H1 (cell line): ENCODE results near the gene SLC30A2. TPM values are rescaled to one million over a fixed set of nuclear protein-coding genes. Genes with fewer than 3 reads are reported as not detected.

Experiments
- BACH1 ChIP-seq: IDR thresholded peaks from 2 replicates; pipeline ENCODE4 v1.6.1; 2012; ENCODE audit warnings: low read length, improper control_type of control experiment
- CBX8 ChIP-seq: fragments of 300-800, 300-1000 bp; sonication (generic); IDR thresholded peaks from 2 replicates; pipeline ENCODE4 v1.7.1; 2016; ENCODE audit warnings: low read depth, low read length, borderline replicate concordance
- MAFK ChIP-seq: IDR thresholded peaks from 2 replicates; pipeline ENCODE4 v1.6.1; 2012; ENCODE audit warnings: low read depth, mild to moderate bottlenecking, improper control_type of control experiment, low read length
- NANOG ChIP-seq: IDR thresholded peaks from 2 replicates; pipeline ENCODE4 v1.6.1; 2011; ENCODE audit warnings: low read length, low read depth, mild to moderate bottlenecking, inconsistent platforms; ENCODE audit not compliant: insufficient read depth, poor library complexity, severe bottlenecking
- RBBP5 ChIP-seq: IDR thresholded peaks from 2 replicates; pipeline ENCODE4 v1.7.1; 2012; ENCODE audit warnings: low read depth, mild to moderate bottlenecking, inconsistent platforms, low read length, moderate library complexity, borderline replicate concordance
- SIX5 ChIP-seq: IDR thresholded peaks from 2 replicates; pipeline ENCODE4 v1.6.1; 2011; ENCODE audit warnings: mild to moderate bottlenecking, low read depth, low read length
- SP1 ChIP-seq: IDR thresholded peaks from 2 replicates; pipeline ENCODE4 v1.6.1; 2011; ENCODE audit warnings: low read depth, low read length
- SUZ12 ChIP-seq: fragments of 200-600 bp; sonication (generic); IDR thresholded peaks from 2 replicates; pipeline ENCODE4 v1.6.1; 2012; ENCODE audit warnings: mild to moderate bottlenecking, inconsistent platforms, low read length, moderate library complexity, mixed read lengths
- TAF7 ChIP-seq: optimal IDR thresholded peaks from 2 replicates; pipeline ENCODE3; 2011; ENCODE audit warnings: low read depth, mild to moderate bottlenecking, inconsistent platforms, low read length, moderate library complexity, borderline replicate concordance
- TBP ChIP-seq: IDR thresholded peaks from 2 replicates; pipeline ENCODE4 v1.6.1; 2011; ENCODE audit warnings: low read depth, low read length, improper control_type of control experiment
- TCF12 ChIP-seq: IDR thresholded peaks from 2 replicates; pipeline ENCODE4 v1.6.1; 2011; ENCODE audit warnings: low read depth, mild to moderate bottlenecking, low read length
- polyA plus RNA-seq, 7 experiments: library from polyadenylated mRNA; depleted of rRNA in 3 of 7; stranded (reverse) in 5 of 7; unstranded in 2 of 7; fragments of >200 nt in 5 of 7; fragments of 200-250 nt in 2 of 7; gene quantifications; 1 replicate in 5 of 7; 2 replicates in 1 of 7; 4 replicates in 1 of 7; pipeline versions ENCODE4 v1.2.1 to v1.2.3, GENCODE V29; 2011 to 2013; ENCODE audit warnings: missing spikeins in 2 of 7, mixed read lengths in 2 of 7
- total RNA-seq: library from RNA; stranded (reverse); fragmentation: NEBNext Ultra II Directional; extraction: Animal tissue kit (Norgen Biotek cat#: 25700); gene quantifications from 2 replicates; pipeline ENCODE4 v1.2.1, GENCODE V29; 2021
- TF ChIP-seq, protein P1 (sequence below): fragments of 300-600 bp; sonication (generic); IDR thresholded peaks from 2 replicates; pipeline ENCODE4 v1.7.1; 2012; ENCODE audit warnings: low read length, moderate library complexity, mild to moderate bottlenecking, inconsistent platforms; ENCODE audit not compliant: insufficient replicate concordance

Gene SLC30A2
- total and polyA plus RNA-seq, 2 of the 8 experiments (the other 6 are each of a cell fraction or from before 2014, with no cell fraction given): 0.19 to 0.76 TPM

DNA sequence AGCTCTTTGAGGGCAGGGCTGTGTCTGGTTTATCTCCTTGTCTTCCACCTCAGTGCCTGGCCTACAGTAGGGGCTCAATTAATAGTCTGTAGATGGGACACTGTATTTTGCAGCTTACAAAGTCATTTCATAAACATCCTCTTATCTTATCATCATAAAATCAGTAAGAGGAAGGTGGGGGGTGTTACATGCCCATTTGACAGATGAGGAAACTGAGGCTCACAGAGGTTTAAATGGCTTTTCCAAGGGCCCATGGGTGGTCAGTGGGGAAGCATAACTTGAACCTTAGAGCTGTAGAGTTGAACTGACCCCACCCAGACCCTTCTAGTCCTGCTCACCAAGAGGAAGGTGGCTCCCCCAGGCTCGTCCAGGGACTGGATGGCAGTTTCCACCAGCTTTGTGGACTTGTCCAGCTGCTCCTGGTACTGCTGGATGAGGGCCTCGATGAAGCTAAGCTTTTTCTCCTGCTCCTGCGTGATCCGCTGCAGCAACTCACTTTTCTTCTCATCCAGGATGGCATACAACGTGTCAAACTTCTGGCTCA lies 12.2 kb upstream of the SLC30A2 start (continued):
- TF ChIP-seq, protein P1, sequence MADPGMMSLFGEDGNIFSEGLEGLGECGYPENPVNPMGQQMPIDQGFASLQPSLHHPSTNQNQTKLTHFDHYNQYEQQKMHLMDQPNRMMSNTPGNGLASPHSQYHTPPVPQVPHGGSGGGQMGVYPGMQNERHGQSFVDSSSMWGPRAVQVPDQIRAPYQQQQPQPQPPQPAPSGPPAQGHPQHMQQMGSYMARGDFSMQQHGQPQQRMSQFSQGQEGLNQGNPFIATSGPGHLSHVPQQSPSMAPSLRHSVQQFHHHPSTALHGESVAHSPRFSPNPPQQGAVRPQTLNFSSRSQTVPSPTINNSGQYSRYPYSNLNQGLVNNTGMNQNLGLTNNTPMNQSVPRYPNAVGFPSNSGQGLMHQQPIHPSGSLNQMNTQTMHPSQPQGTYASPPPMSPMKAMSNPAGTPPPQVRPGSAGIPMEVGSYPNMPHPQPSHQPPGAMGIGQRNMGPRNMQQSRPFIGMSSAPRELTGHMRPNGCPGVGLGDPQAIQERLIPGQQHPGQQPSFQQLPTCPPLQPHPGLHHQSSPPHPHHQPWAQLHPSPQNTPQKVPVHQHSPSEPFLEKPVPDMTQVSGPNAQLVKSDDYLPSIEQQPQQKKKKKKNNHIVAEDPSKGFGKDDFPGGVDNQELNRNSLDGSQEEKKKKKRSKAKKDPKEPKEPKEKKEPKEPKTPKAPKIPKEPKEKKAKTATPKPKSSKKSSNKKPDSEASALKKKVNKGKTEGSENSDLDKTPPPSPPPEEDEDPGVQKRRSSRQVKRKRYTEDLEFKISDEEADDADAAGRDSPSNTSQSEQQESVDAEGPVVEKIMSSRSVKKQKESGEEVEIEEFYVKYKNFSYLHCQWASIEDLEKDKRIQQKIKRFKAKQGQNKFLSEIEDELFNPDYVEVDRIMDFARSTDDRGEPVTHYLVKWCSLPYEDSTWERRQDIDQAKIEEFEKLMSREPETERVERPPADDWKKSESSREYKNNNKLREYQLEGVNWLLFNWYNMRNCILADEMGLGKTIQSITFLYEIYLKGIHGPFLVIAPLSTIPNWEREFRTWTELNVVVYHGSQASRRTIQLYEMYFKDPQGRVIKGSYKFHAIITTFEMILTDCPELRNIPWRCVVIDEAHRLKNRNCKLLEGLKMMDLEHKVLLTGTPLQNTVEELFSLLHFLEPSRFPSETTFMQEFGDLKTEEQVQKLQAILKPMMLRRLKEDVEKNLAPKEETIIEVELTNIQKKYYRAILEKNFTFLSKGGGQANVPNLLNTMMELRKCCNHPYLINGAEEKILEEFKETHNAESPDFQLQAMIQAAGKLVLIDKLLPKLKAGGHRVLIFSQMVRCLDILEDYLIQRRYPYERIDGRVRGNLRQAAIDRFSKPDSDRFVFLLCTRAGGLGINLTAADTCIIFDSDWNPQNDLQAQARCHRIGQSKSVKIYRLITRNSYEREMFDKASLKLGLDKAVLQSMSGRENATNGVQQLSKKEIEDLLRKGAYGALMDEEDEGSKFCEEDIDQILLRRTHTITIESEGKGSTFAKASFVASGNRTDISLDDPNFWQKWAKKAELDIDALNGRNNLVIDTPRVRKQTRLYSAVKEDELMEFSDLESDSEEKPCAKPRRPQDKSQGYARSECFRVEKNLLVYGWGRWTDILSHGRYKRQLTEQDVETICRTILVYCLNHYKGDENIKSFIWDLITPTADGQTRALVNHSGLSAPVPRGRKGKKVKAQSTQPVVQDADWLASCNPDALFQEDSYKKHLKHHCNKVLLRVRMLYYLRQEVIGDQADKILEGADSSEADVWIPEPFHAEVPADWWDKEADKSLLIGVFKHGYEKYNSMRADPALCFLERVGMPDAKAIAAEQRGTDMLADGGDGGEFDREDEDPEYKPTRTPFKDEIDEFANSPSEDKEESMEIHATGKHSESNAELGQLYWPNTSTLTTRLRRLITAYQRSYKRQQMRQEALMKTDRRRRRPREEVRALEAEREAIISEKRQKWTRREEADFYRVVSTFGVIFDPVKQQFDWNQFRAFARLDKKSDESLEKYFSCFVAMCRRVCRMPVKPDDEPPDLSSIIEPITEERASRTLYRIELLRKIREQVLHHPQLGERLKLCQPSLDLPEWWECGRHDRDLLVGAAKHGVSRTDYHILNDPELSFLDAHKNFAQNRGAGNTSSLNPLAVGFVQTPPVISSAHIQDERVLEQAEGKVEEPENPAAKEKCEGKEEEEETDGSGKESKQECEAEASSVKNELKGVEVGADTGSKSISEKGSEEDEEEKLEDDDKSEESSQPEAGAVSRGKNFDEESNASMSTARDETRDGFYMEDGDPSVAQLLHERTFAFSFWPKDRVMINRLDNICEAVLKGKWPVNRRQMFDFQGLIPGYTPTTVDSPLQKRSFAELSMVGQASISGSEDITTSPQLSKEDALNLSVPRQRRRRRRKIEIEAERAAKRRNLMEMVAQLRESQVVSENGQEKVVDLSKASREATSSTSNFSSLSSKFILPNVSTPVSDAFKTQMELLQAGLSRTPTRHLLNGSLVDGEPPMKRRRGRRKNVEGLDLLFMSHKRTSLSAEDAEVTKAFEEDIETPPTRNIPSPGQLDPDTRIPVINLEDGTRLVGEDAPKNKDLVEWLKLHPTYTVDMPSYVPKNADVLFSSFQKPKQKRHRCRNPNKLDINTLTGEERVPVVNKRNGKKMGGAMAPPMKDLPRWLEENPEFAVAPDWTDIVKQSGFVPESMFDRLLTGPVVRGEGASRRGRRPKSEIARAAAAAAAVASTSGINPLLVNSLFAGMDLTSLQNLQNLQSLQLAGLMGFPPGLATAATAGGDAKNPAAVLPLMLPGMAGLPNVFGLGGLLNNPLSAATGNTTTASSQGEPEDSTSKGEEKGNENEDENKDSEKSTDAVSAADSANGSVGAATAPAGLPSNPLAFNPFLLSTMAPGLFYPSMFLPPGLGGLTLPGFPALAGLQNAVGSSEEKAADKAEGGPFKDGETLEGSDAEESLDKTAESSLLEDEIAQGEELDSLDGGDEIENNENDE: no peak
- TF ChIP-seq NANOG: no peak
- TF ChIP-seq TBP: no peak
- no peak for TF ChIP-seq TAF7
- TF ChIP-seq SUZ12: no peak
- no peak for TF ChIP-seq SP1
- no peak for TF ChIP-seq BACH1
- TF ChIP-seq RBBP5: no peak
- TF ChIP-seq CBX8: no peak
- no peak for TF ChIP-seq SIX5
- TF ChIP-seq TCF12: no peak
- no peak for TF ChIP-seq MAFK
